C4-2B (cell line): ENCODE data around the gene OGA.
A peak's percentile ranks its signal among the peaks of the same experiment; 100 is the strongest.

Experiments
- H3K27ac ChIP-seq: fragments of 450-650 bp; 2 replicates; pipeline ENCODE4 v1.5.1; 2017
- ZFX ChIP-seq: fragments of 450-650 bp; IDR thresholded peaks from 2 replicates; pipeline ENCODE4 v1.6.1; 2017
- TF ChIP-seq, protein P1 (sequence below): fragments of 450-650 bp; conservative IDR thresholded peaks from 2 replicates; pipeline ENCODE4 v1.5.1; 2017; ENCODE audit warnings: mild to moderate bottlenecking

The OGA gene

GRCh38 chr10:101781984-101782810 is 36.0 kb downstream of the OGA start:
- peak overlapping the region; percentile 74 for H3K27ac ChIP-seq
- TF ChIP-seq, protein P1, sequence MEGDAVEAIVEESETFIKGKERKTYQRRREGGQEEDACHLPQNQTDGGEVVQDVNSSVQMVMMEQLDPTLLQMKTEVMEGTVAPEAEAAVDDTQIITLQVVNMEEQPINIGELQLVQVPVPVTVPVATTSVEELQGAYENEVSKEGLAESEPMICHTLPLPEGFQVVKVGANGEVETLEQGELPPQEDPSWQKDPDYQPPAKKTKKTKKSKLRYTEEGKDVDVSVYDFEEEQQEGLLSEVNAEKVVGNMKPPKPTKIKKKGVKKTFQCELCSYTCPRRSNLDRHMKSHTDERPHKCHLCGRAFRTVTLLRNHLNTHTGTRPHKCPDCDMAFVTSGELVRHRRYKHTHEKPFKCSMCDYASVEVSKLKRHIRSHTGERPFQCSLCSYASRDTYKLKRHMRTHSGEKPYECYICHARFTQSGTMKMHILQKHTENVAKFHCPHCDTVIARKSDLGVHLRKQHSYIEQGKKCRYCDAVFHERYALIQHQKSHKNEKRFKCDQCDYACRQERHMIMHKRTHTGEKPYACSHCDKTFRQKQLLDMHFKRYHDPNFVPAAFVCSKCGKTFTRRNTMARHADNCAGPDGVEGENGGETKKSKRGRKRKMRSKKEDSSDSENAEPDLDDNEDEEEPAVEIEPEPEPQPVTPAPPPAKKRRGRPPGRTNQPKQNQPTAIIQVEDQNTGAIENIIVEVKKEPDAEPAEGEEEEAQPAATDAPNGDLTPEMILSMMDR = no peak
- no peak for TF ChIP-seq ZFX

- peak overlapping the region; percentile 74 for H3K27ac ChIP-seq
- TF ChIP-seq ZFX = no peak
- TF ChIP-seq, protein P1 = no peak
These were observed 36.6 kb downstream of the OGA start for GRCh38 chr10:101781655-101781983.

DNA sequence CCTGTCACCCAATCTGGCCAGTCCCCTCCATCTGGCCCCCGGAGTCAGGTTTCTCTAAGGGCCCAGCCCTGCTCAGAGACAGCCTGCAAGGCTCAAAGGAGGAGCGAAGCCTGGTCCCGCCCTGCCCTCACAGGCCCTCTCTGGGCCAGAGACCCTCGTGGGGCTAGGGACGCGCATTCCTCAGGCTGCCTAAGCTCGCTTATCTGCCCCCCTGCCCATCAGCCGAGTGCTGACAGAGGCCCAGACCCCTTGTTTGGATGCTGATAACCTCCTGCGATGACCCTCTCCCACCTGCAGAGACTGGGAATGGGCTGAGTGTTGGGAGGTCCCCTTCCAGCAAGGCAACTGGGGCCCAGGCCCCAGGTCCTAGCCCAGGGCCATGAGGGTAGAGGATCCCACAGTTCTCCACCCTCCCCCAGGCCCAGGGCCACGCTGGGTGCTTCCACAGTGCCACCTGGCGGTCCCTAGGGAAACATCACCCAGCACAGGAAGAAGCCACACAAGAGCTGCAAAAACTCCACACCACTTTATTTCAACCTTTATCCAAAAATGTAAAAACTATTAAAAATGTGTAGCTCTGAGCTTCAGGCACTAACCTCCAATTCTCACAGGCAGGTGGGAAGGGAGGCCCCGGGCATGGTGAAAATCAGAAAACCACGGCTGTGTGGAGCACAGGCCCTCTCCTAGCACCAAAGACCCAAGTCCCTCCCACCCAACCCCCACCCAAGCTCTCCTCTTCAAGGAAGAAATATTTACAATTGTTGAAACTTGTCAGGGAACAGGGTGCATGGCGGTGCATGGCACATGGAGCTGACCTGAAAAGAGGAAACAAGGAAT is 37.2 kb downstream of the OGA start:
- no peak for TF ChIP-seq ZFX
- TF ChIP-seq, protein P1 = peak; percentile 95
- H3K27ac ChIP-seq = peak overlapping the region; percentile 74; the same call in 1 of the 2 replicates

GRCh38 chr10:101780187-101780817 is 37.9 kb downstream of the OGA start:
- TF ChIP-seq ZFX = no peak
- TF ChIP-seq, protein P1 = no peak; the same call in 1 of the 2 replicates
- H3K27ac ChIP-seq = peak overlapping the region; percentile 2; the same call in 1 of the 2 replicates

- peak overlapping the region; percentile 2; the same call in 1 of the 2 replicates for H3K27ac ChIP-seq
- TF ChIP-seq ZFX = no peak
- TF ChIP-seq, protein P1 = peak; percentile 96
These were observed 38.6 kb downstream of the OGA start for GRCh38 chr10:101779544-101780186.

- TF ChIP-seq ZFX = no peak
- TF ChIP-seq, protein P1 = no peak
- no peak overlapping the region for H3K27ac ChIP-seq
These were observed 39.3 kb downstream of the OGA start for GRCh38 chr10:101778781-101779543.
